HepG2 (cell line): ENCODE results near the gene ZNF883. TPM values are rescaled to one million over a fixed set of nuclear protein-coding genes. Genes with fewer than 3 reads are reported as not detected.

Experiments
- ATAD3A ChIP-seq: sonication (generic); formaldehyde crosslinking; IDR thresholded peaks from 2 replicates; pipeline ENCODE4 v1.4.0; 2020; ENCODE audit warnings: missing genetic modification reagents
- ATF1 ChIP-seq: IDR thresholded peaks from 2 replicates; pipeline ENCODE4 v1.6.1; 2016; ENCODE audit warnings: mild to moderate bottlenecking, control low read depth
- BRCA1 ChIP-seq: sonication (generic); formaldehyde crosslinking; IDR thresholded peaks from 2 replicates; pipeline ENCODE4 v1.4.0; 2020; ENCODE audit warnings: missing genetic modification reagents
- E2F1 ChIP-seq: sonication (generic); formaldehyde crosslinking; IDR thresholded peaks from 2 replicates; pipeline ENCODE4 v1.5.0; 2020; ENCODE audit warnings: missing genetic modification reagents
- HOXA5 ChIP-seq: sonication (generic); formaldehyde crosslinking; IDR thresholded peaks from 2 replicates; pipeline ENCODE4 v1.4.0; 2020; ENCODE audit warnings: missing genetic modification reagents
- IKZF1 ChIP-seq: fragments of 450-650 bp; IDR thresholded peaks from 2 replicates; pipeline ENCODE4 v1.7.1; 2016
- JUN ChIP-seq: sonication (generic); formaldehyde crosslinking; IDR thresholded peaks from 2 replicates; pipeline ENCODE4 v1.4.0; 2020; ENCODE audit warnings: mild to moderate bottlenecking, missing genetic modification reagents
- MAZ ChIP-seq, 2 experiments: sonication (generic) in 1 of 2; formaldehyde crosslinking in 1 of 2; IDR thresholded peaks; 2 replicates each; pipeline versions ENCODE4 v1.5.0 to v1.6.1; 2012 to 2020; ENCODE audit warnings: low read depth in 2 of 2, mild to moderate bottlenecking in 2 of 2, borderline replicate concordance in 1 of 2, improper control_type of control experiment in 1 of 2, low read length in 1 of 2, missing genetic modification reagents in 1 of 2, moderate library complexity in 1 of 2
- NCOA5 ChIP-seq: sonication (generic); formaldehyde crosslinking; IDR thresholded peaks from 2 replicates; pipeline ENCODE4 v1.4.0; 2020; ENCODE audit warnings: missing genetic modification reagents
- PCBP1 ChIP-seq: fragments of 200-400 bp; formaldehyde crosslinking; IDR thresholded peaks from 2 replicates; pipeline ENCODE4 v1.6.1; 2017; ENCODE audit warnings: mild to moderate bottlenecking, low read depth, low read length, borderline replicate concordance
- PHF21A ChIP-seq: sonication (generic); formaldehyde crosslinking; IDR thresholded peaks from 2 replicates; pipeline ENCODE4 v1.5.0; 2020; ENCODE audit warnings: mild to moderate bottlenecking, missing genetic modification reagents
- POLR2AphosphoS2 ChIP-seq: IDR thresholded peaks from 2 replicates; pipeline ENCODE4 v1.6.1; 2011; ENCODE audit warnings: low read depth, low read length, improper control_type of control experiment
- SAP130 ChIP-seq: IDR thresholded peaks from 2 replicates; pipeline ENCODE4 v1.6.1; 2016; ENCODE audit warnings: low read depth
- SMC3 ChIP-seq: IDR thresholded peaks from 2 replicates; pipeline ENCODE4 v1.6.1; 2011; ENCODE audit warnings: low read length, improper control_type of control experiment
- TCF7 ChIP-seq: sonication (generic); IDR thresholded peaks from 2 replicates; pipeline ENCODE4 v1.6.1; 2016; ENCODE audit warnings: antibody characterized with exemption, low read depth
- TOPORS ChIP-seq: sonication (generic); formaldehyde crosslinking; IDR thresholded peaks from 2 replicates; pipeline ENCODE4 v1.8.0; 2023; ENCODE audit warnings: mild to moderate bottlenecking, missing genetic modification reagents
- ZKSCAN1 ChIP-seq: fragments of 150-350 bp; IDR thresholded peaks from 2 replicates; pipeline ENCODE4 v1.6.1; 2014; ENCODE audit warnings: low read length
- ZNF24 ChIP-seq: fragments of 450-650 bp; IDR thresholded peaks from 2 replicates; pipeline ENCODE4 v1.6.1; 2017; ENCODE audit warnings: antibody characterized with exemption, mild to moderate bottlenecking
- ZNF253 ChIP-seq: sonication (generic); formaldehyde crosslinking; IDR thresholded peaks from 2 replicates; pipeline ENCODE4 v1.8.0; 2022; ENCODE audit warnings: mild to moderate bottlenecking, missing genetic modification reagents, borderline replicate concordance
- ZNF282 ChIP-seq: fragments of 450-650 bp; IDR thresholded peaks from 2 replicates; pipeline ENCODE4 v1.6.1; 2018; ENCODE audit not compliant: partially characterized antibody
- ZNF292 ChIP-seq: sonication (generic); formaldehyde crosslinking; IDR thresholded peaks from 2 replicates; pipeline ENCODE4 v1.8.1; 2022; ENCODE audit warnings: mild to moderate bottlenecking, low read depth, missing genetic modification reagents, borderline replicate concordance
- ZNF7 ChIP-seq: IDR thresholded peaks from 2 replicates; pipeline ENCODE4 v1.6.1; 2016; ENCODE audit warnings: missing biosample characterization, missing genetic modification reagents
- ZNF746 ChIP-seq: sonication (generic); formaldehyde crosslinking; IDR thresholded peaks from 2 replicates; pipeline ENCODE4 v1.8.0; 2022; ENCODE audit warnings: mild to moderate bottlenecking, missing genetic modification reagents
- polyA plus RNA-seq, 8 experiments: library from polyadenylated mRNA; depleted of rRNA in 3 of 8; stranded (reverse) in 7 of 8; unstranded in 1 of 8; fragments of >200 nt; fragmentation: Illumina TruSeq in 4 of 8; extraction: Trizol in 4 of 8; gene quantifications; 2 replicates each; pipeline versions ENCODE4 v1.2.1 to v1.2.3, GENCODE V29; 2011 to 2016; ENCODE audit warnings: low read depth in 4 of 8, missing spikeins in 1 of 8, mixed read lengths in 1 of 8; ENCODE audit not compliant: insufficient read depth in 1 of 8
- total RNA-seq, 5 experiments: library from RNA; depleted of rRNA; stranded (reverse); fragments of >200 nt; fragmentation: Illumina TruSeq; extraction: Trizol; gene quantifications; 2 replicates each; pipeline ENCODE4 v1.2.3, GENCODE V29; 2016; ENCODE audit warnings: low read depth in 1 of 5
- TF ChIP-seq, protein P1 (sequence below): sonication (generic); formaldehyde crosslinking; IDR thresholded peaks from 2 replicates; pipeline ENCODE4 v1.5.1; 2020; ENCODE audit warnings: missing genetic modification reagents, mild to moderate bottlenecking, borderline replicate concordance
- TF ChIP-seq, protein P2 (sequence below): sonication (generic); formaldehyde crosslinking; IDR thresholded peaks from 2 replicates; pipeline ENCODE4 v1.8.1; 2023; ENCODE audit warnings: mild to moderate bottlenecking, missing genetic modification reagents
- TF ChIP-seq, protein P3 (sequence below): sonication (generic); formaldehyde crosslinking; conservative IDR thresholded peaks from 2 replicates; pipeline ENCODE4 v1.8.0; 2022; ENCODE audit warnings: missing genetic modification reagents

Gene ZNF883
- total and polyA plus RNA-seq, 2 of the 13 experiments (the other 11 are each of a cell fraction or from before 2014, with no cell fraction given): 5.3 to 10.0 TPM

DNA sequence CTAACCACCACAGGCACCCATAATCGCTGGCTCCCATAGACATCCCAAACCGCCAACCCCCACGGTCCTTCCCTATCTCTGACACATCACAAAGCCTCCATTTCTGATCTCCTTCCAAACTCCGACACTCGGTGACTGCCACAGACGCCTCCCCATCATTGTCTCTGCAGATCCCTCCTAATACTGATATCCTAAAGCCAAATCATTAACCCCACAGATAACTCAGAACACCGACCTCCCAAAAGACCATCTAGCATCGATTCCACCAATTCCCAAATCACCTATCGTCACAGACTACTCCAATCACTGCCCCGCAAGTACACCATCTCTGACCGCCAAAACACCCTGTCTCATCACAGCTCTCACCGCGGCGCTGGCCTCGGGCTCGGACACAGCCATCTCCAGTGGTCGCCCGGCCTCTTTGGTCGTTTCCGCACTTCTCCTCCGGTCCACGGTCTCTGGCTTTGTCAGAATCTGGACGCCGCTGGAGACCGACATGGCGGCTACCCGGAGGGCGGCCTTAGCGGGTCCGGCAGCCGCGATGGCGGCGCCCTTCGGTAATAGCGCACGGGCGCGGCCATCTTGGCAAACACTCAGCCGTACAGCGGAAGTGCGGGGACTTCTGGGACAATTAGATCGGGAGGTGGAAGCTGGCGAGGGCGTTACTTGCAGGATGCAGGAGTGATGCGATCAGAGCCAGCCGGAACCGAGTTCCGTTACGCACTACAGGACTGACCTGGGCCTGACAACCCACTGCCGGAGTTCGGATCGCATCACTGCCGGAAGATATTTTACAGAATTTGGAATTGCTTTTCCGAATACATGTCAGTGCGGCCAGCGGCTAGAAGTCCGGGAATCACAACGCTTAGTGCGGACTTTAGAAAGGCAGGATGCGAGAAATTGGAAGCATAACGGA is 44.5 kb upstream of the ZNF883 start, which contains the start of gene ZFP37 (continued):
- TF ChIP-seq, protein P1, sequence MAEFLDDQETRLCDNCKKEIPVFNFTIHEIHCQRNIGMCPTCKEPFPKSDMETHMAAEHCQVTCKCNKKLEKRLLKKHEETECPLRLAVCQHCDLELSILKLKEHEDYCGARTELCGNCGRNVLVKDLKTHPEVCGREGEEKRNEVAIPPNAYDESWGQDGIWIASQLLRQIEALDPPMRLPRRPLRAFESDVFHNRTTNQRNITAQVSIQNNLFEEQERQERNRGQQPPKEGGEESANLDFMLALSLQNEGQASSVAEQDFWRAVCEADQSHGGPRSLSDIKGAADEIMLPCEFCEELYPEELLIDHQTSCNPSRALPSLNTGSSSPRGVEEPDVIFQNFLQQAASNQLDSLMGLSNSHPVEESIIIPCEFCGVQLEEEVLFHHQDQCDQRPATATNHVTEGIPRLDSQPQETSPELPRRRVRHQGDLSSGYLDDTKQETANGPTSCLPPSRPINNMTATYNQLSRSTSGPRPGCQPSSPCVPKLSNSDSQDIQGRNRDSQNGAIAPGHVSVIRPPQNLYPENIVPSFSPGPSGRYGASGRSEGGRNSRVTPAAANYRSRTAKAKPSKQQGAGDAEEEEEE (CRISPR knock-in tag): no peak
- TF ChIP-seq PCBP1: no peak
- no peak for TF ChIP-seq ZNF282
- TF ChIP-seq ZNF253 (CRISPR knock-in tag): no peak
- no peak for TF ChIP-seq IKZF1
- TF ChIP-seq SAP130 (CRISPR knock-in tag): peak; percentile 67; the same call in 1 of the 2 replicates
- TF ChIP-seq ATF1 (CRISPR knock-in tag): peak; percentile 83
- no peak for TF ChIP-seq JUN (CRISPR knock-in tag)
- TF ChIP-seq, protein P2, sequence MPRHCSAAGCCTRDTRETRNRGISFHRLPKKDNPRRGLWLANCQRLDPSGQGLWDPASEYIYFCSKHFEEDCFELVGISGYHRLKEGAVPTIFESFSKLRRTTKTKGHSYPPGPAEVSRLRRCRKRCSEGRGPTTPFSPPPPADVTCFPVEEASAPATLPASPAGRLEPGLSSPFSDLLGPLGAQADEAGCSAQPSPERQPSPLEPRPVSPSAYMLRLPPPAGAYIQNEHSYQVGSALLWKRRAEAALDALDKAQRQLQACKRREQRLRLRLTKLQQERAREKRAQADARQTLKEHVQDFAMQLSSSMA (CRISPR knock-in tag): peak; percentile 76; the same call in 1 of the 2 replicates
- no peak for TF ChIP-seq ZNF746 (CRISPR knock-in tag)
- no peak for TF ChIP-seq ATAD3A
- no peak for TF ChIP-seq MAZ (IDR thresholded peaks at IDR 0.05; ENCODE audit: borderline replicate concordance, low read depth, low read length)
- TF ChIP-seq MAZ (CRISPR knock-in tag; IDR thresholded peaks at IDR 0.05; ENCODE audit: low read depth): 0 out of 2 replicates have a peak, but pooled peaks have one; percentile 48
- TF ChIP-seq ZNF292 (CRISPR knock-in tag): peak; percentile 52; the same call in 1 of the 2 replicates
- TF ChIP-seq E2F1 (CRISPR knock-in tag): 0 out of 2 replicates have a peak, but pooled peaks have one; percentile 57
- no peak for TF ChIP-seq ZNF7 (CRISPR knock-in tag)
- peak; percentile 63; the same call in 1 of the 2 replicates for TF ChIP-seq HOXA5 (CRISPR knock-in tag)
- no peak for TF ChIP-seq BRCA1 (CRISPR knock-in tag)
- TF ChIP-seq ZNF24: no peak
- no peak for TF ChIP-seq TCF7
- TF ChIP-seq NCOA5: no peak
- TF ChIP-seq ZKSCAN1: peak; percentile 65
- TF ChIP-seq TOPORS (CRISPR knock-in tag): no peak
- TF ChIP-seq POLR2AphosphoS2: no peak
- TF ChIP-seq, protein P3, sequence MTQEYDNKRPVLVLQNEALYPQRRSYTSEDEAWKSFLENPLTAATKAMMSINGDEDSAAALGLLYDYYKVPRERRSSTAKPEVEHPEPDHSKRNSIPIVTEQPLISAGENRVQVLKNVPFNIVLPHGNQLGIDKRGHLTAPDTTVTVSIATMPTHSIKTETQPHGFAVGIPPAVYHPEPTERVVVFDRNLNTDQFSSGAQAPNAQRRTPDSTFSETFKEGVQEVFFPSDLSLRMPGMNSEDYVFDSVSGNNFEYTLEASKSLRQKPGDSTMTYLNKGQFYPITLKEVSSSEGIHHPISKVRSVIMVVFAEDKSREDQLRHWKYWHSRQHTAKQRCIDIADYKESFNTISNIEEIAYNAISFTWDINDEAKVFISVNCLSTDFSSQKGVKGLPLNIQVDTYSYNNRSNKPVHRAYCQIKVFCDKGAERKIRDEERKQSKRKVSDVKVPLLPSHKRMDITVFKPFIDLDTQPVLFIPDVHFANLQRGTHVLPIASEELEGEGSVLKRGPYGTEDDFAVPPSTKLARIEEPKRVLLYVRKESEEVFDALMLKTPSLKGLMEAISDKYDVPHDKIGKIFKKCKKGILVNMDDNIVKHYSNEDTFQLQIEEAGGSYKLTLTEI: no peak
- TF ChIP-seq SMC3: no peak
- TF ChIP-seq PHF21A: 0 out of 2 replicates have a peak, but pooled peaks have one; percentile 40
